Right renal cortex interstitium (tissue), 3 donors: ENCODE results near the gene PAFAH1B1. TPM values are rescaled to one million over a fixed set of nuclear protein-coding genes. Genes with fewer than 3 reads are reported as not detected.
A peak's percentile ranks its signal among the peaks of the same experiment; 100 is the strongest.
"Not testable (repeated sequence)": the region's sequence is repeated elsewhere in the genome, so short reads cannot be mapped to it uniquely, and the experiment has no call there.

ENCODE experiments used
- DNase-seq, 3 donors: peaks; one replicate each; pipeline ENCODE4 v3.0.0-alpha.2; 2013; ENCODE audit warnings: low read depth in 3 of 3, low spot score in 2 of 3
- polyA plus RNA-seq, 3 donors: library from polyadenylated mRNA; unstranded; fragments of 120-200 nt; gene quantifications; one replicate each; pipeline ENCODE4 v1.2.1, GENCODE V29; 2013; ENCODE audit not compliant: insufficient read length in 3 of 3

The PAFAH1B1 gene
- polyA plus RNA-seq = 100 to 1,000 TPM; 129 to 130 (median 130) TPM

DNA sequence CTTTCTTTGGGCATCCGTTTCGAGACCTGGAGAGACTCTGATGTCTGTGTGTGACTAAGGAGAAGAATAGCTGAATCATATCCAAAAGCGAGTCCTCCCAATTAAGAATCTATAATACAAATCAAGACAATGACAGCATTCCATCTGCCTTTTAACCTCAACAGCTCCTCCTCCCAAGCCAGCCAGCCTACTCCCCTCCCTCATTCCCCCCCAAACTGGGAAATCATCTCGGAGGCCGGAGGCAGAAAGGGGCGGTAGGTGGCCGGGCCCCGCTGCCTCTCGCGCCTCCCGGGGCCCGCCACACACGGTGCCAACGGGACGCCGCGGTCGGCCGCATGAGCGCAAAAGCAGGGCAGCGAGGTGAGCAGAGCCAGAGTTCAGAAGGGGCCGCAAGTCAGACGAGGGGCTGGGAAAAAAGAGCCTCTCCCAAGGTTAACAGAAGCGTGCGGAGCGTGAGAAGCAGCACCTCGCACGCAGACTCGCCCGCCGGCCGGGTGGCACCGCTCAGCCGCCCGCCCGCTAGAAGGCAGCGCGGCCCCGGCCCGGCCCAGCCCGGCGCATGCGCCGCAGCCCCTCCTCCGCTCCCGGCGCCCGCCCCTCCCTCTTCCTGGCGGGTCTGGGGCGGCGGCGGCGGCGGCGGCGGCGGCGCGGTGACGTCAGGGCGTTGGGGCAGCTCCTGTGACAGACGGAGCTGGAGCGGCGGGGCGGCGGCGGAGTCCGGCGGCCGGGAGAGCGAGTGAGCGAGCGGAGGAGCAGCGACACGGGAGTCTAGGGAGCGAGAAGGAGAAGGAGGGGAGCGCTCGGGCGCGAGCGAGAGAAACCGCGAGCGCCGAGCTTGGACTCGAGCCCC lies at the start of gene PAFAH1B1:
PAFAH1B1 (plus strand) TSS at position 684 of the 850 bp plus-strand sequence. CDS start 44,635 bp downstream, outside the sequence.
- DNase-seq = peak; percentile 27 to 74 (median 67)

DNA sequence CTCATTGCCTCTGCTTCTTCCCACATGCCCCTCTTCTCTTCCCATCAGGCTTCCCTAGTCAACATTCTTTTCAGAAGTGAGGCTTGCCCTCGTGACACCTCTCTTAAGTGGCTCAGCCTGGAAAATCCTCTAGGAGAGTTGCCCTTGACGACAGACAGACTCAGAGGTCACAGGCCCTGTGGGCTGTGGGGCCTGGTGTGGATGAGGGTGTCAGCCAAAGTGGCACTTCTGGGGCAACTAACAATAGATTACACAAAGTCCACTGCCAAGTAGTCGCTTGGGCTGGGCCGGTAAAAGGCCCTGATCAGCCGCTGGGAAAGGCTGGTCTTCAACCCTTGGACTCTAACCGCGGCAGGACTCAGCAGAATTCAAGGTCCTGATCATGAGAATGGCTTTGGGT lies 48.1 kb upstream of the PAFAH1B1 start:
- DNase-seq = no peak

DNA sequence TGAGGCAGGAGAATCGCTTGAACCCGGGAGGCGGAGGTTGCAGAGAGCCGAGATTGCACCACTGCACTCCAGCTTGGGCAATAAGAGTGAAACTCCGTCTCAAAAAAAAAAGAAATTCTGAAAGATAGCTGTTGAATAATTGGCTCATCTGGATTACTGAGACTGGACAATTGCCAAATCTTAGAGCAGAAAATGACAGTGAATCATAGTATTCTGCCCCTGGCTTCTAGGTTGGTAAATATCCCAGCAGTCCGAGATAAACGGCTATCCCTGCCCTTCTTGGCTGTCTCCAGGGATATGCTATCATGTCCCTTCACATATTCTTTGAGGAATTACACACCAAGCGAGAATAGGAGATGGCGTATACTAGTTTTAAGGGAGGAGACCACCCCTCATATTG lies 46.3 kb upstream of the PAFAH1B1 start:
- DNase-seq = no peak

DNA sequence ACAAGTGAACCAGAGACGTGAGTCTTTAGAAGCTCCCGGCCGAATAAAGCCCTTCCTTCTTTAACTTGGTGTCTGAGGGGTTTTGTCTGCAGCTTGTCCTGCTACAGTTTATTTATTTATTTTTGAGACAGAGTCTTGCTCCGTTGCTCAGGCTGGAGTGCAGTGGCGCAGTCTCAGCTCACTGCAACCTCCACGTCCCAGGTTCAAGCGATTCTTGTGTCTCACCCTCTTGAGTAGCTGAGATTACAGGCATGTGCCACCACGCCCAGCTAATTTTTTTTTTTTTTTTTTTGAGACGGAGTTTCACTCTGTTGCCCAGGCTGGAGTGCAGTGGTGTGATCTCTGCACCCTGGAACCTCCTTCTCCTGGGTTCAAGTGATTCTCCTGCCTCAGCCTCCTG lies 45.4 kb upstream of the PAFAH1B1 start:
- not testable (repeated sequence) for DNase-seq

DNA sequence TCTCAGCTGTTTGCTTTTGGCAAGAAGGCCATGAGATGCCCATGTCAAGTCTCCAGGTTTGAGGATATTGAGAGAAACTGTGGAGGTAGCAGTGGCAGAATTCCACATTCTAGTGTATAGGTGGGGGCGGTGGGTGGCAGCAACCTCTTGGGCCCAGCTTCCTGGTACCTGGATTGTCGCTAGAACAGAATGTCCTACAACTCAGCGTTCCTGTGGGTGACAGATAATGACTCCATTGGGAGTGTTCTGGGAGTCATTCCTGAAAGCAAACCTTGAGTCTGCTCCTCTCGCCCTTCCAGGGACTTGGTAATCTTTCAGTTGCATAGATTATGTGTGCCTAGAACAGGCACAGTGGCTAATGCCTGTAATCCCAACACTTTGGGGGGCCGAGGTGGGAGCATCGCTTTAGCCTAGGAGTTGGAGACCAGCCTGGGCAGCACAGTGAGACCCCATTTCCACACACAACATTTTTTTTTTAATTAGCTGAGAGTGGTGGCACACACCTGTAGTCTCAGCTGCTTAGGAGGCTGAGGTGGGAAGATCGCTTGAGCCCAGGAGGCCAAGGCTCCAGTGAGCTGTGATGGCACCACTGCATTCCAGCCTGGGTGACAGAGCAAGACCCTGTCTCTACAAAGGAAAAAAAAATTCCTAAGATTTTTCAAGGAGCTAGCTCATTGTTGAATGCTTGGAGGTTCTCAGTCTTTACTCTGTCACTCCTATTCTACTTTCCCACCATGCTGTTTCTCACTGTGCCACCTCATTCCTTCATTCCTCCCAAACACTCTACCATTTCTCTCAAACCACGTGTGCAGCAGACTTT lies 43.9 kb upstream of the PAFAH1B1 start:
- DNase-seq = no peak

DNA sequence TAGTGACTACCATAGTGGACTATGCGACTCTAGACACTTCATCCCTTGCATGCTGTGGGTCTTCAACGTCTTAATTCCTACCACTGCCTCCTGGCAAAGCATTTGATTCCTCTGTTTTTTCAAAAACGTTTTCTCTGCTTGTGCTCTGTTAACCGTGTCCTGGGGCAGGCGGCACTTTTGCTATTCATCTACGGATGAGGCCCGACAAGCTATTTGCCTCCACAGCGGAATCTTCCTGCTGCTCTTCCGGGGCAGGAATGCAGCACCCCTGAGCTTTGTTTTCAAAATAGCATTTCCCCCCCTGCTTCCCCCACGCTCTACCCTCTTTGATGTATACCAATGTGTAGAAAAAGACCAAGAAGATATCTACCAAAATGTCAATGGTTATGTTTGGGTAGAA lies 42.0 kb upstream of the PAFAH1B1 start:
- DNase-seq = no peak

DNA sequence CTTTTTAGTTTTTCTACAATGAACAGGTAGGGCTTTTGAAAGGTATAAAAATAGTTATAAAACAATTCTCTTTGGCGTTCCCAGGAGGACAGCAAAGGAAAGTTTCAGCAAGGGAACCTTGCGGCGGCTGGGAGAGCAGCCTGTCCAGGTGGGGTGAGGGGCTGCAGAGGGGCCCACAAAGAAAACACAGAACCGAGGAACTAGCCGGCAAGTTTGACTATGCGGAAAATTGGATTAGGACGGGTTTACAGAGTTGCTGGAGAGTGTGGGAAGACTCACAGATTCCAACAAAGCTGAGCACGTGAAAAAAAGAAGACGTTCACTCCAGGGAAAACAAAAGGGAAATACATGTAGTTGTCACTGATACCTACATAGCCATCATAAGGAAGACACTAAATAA lies 41.5 kb upstream of the PAFAH1B1 start:
- no peak for DNase-seq

DNA sequence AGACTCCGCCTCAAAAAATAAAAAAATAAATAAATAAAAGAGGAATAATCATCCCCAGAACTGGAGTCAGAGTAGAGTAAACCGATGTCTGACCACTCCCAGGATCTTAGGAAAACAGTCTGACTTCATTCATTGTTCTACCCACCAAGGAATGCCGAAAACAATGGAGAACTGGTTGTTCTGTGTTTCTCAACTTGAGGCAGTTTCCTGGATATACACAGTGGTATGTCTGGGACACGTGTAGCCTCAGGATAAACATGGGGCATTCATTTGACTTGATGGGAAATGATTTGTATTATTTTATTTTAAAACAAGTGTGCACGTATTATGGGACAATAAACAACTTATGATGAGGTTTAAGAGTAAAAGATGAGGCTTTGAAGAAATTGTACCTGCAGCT lies 32.8 kb upstream of the PAFAH1B1 start:
- DNase-seq = no peak

DNA sequence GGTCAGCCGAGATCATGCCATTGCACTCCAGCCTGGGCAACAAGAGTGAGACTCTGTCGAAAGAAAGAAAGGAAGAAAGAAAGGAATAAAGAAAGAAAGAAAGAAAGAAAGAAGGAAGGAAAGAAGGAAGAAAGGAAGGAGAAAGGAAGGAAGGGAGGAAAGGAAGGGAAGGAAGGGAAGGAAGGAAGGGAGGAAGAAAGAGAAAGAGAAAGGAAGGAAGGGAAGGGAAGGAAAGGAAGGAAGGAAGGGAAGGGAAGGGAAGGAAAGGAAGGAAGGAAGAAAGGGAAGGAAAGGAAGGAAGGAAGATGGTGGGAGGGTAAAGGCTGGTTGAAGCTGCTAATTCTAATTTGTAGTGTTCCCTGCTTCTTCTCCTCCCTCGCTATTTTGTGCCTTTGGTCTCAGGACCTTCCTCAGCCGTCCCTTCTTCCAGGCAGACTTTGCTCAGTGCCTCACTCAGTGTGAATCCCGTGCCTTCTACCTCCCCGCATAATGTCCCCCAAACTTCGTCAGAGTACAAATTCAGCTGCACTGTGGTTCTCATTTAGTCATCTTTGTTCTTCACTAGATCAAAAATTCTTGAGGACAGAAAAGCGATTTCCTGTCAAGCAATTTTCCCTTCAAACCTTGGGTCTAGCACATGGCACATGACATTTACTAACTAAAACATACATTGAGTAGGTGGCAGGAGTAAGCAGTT lies 31.1 kb upstream of the PAFAH1B1 start:
- no peak for DNase-seq

DNA sequence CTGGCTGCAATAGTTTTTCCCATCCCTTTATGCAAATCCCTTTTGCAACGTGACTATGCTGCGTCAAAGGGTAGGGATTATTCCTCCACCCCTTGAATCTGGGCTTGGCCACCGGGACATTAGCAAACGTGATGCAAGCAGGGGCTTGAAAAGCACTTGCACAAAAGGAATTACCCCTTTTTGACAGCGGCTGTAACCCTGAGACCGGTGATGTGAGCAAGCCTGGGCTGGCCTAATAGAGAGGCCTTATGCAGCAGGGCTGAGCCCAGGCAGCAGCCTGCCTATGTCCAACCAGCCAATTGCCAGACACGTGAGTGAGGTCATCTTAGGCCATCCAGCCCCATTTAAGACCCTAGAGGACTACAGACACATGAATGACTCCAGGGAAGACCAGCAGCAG lies 30.4 kb upstream of the PAFAH1B1 start:
- DNase-seq = no peak

DNA sequence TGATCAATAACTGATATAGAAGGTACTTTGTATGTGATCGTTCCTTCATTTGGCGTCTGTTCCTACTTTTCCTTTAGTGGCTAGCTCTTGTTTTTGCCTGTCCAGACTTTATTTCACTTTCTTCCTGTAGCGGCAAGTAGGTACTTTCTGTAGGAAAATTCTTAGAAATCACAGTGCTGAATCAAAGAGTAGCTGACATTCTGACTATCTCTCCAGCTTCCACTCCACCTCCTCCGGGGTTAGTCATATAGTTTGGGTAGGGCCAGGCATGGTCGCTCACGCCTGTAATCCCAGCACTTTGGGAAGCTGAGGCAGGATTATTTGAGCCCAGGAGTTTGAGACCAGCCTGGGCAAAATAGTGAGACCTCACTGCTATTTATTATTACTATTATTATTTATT lies 29.9 kb upstream of the PAFAH1B1 start:
- no peak for DNase-seq

DNA sequence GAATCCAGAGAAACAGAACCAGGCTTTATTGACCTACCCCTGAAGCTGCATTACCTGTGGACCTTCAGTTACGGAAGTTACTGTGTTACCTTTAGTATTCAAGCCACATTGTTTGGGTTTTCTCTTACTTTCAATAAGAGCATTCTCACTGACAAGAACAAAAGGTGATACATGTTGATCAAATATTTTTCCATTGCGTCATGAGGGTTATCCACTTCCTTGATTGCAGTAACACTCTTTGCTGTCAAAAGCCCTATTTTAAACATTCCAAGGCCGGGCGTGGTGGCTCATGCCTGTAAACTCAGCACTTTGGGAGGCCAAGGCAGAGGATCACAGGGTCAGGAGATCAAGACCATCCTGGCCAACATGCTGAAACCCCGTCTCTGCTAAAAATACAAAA lies 28.6 kb upstream of the PAFAH1B1 start:
- no peak for DNase-seq

DNA sequence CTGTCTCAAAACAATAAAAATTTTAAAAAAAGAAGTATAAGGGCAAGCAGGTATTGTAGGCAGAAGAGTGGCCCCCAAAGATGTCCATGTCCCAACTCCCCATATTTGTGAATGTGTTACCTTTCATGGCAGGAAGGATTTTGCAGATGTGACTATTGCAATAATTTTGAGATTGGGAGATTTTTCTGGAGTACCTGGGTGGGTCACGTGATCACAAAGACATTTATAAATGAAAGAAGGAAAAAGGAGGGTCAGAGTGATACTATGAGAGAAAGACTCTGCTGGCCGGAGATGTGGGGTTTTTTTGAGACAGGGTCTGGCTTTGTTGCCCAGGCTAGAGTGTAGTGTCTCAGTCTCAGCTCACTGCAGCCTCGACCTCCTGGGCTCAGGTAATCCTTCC lies 27.4 kb upstream of the PAFAH1B1 start:
- no peak for DNase-seq

DNA sequence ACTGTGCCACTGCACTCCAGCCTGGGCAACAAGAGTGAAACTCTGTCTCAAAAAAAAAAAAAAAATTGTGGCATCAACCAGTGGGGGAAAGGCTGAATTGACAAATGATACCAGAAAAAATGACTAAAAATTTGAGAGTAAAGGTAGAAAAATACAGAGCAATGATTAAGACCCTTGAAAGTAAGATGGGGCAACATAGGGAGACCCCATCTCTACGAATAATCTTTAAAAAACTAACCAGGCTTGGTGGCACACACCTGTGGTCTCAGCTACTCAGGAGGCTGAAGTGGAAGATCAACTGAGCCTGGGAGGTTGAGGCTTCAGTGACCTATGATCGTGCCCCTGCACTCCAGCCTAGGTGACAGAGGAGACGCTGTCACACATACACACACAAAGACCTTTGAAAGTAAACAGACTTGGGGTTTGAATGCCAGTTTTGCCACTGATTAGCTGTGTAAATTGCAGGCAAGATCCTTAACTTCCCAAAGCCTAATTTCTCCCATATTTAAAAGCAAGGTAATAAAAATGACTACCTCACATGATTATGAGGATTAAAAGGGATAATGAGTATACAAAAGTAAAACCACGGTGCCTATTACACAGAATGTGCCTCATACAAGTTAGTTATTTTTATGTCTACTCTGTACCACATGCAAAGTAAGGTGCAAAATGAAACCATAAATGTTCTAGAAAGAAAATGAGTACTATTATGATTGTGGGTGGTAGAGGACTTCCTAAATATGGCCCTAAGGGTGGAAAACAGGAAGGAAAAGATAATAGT lies 21.7 kb upstream of the PAFAH1B1 start:
- no peak for DNase-seq

DNA sequence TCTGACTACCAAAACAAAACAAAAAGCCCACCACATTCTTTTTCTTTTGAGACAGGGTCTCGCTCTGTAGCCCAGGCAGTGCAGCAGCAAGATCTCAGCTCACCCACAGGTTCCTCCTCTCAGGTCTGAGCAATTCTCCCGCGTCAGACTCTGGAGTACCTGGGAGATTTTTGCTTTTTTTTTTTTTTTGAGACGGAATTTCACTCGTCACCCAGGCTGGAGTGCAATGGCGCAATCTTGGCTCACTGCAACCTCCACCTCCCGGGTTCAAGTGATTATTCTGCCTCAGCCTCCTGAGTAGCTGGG lies 21.2 kb upstream of the PAFAH1B1 start:
- DNase-seq = not testable (repeated sequence)

DNA sequence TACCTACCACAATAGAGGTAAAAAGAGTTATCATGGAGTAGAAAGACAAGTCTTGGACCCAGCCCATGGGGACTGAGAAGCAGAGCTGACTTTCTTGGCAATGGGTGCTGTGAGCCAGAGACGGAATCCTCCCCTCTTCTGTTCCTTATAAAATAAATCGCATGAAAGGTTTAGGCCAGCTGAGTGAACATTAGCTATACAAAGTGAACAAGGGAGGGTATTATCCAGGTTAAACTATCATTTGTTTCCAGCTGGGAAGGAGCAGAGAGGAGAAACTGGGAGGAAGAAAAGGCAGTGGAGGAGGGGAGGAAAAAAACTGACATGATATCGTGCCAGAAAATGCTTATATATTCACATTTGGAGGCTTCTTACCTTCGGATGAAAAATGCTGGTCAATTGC lies 13.3 kb upstream of the PAFAH1B1 start:
- no peak for DNase-seq

DNA sequence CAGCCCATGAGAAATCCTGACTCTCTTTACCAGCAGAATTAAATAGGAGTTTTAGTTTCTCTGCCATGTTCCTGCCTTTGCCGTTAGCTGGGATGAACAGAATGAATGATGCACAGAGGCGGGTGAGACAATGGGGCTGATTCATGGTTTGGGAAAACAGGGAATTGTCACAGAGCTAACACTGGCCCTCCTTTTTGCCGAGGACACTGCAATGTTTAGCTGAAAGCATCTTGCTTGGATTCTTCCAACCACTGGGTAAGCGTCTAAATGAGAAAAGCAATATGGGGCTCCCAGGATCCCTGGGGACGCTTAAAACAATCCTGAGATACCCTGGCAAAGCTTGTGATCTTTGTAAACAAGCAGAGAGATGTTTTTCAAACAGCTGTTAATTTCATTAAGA lies 12.8 kb upstream of the PAFAH1B1 start:
- DNase-seq = no peak

DNA sequence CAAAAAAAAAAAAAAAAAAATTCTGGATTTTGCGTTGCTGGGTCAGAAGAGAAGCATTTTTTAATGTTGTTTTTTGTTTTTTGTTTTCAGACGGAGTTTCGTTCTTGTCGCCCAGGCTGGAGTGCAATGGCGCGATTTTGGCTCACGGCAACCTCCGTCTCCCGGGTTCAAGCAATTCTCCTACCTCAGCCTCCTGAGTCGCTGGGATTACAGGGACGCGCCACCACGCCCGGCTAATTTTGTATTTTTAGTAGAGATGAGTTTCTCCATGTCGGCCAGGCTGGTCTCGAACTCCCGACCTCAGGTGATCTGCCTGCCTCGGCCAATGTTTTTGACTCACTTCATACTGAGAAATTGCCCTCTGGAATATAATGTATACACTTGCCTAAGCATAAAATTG lies 11.0 kb upstream of the PAFAH1B1 start:
- no peak for DNase-seq

DNA sequence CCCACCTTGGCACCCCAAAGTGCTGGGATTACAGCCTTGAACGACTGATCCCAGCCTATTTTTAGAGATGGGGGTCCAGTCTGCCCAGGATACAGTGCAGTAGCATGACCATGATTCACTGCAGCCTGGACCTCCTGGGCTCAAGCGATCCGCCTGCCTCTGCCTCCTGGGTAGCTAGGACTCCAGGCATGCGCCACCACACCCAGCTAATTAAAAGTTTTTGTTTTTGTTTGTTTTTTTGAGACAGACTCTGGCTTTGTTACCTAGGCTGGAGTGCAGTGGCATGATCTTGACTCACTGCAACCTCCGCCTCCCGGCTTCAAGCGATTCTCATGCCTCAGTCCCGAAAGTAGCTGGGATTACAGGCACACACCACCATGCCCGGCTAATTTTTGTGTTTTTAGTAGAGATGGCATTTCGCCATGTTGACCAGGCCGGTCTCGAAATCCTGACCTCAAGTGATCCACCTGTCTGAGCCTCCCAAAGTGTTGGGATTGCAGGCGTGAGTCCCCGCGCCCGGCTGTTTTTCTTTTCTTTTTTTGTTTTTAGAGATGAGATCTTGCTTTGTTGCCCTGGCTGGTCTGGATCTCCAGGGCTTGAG lies 2.3 kb upstream of the PAFAH1B1 start:
- DNase-seq = no peak
